K562 (cell line): ENCODE data around the gene ARHGAP15. TPM values are rescaled to one million over a fixed set of nuclear protein-coding genes. Genes with fewer than 3 reads are reported as not detected.

ENCODE experiments used
- ATAC-seq: fragments of 200-7000 bp; cut with Tn5 transposase; 3 replicates; pipeline ENCODE4 v1.9.1; 2020; ENCODE audit warnings: moderate library complexity
- BruUV-seq: library from RNA; stranded (reverse); fragments of 400-500 nt; replicated peaks from 2 replicates; lab custom pipeline; 2021; lab: Mats Ljungman, UMichigan
- CTCF ChIA-PET: fragments of 300-600 bp; formaldehyde crosslinking; extraction: SDS; loops from one replicate; lab custom pipeline; 2021; ENCODE audit warnings: low intra/inter-chr PET ratio; lab: Yijun Ruan, JAX
- POLR2A ChIA-PET: fragments of 300-600, 350-650 bp; sonication (Branson Sonifier 250); formaldehyde crosslinking; extraction: SDS; loops from one replicate; lab custom pipeline; 2021; ENCODE audit warnings: antibody characterized with exemption, inconsistent platforms; lab: Yijun Ruan, JAX
- DNase-seq, 4 experiments: peaks; one replicate each; pipeline versions ENCODE4 v3.0.0 to v3.0.0-alpha.2; 2011 to 2018; ENCODE audit warnings: low spot score in 3 of 4, mixed read lengths in 3 of 4; ENCODE audit errors: extremely low read depth in 1 of 4
- FAIRE-seq: peaks from 2 replicates; lab custom pipeline; 2011; peaks lifted over from hg19 to GRCh38; lab: Jason Lieb, UNC
- H2AFZ ChIP-seq: 2 replicates; pipeline ENCODE4 v1.6.0; 2011; ENCODE audit warnings: low read depth, low read length, control low read depth, inconsistent platforms
- H3K27ac ChIP-seq: fragments of 200-600 bp; 3 replicates; pipeline ENCODE4 v1.8.0; 2011; ENCODE audit warnings: low read depth, mild to moderate bottlenecking, control low read depth, inconsistent platforms, low read length, moderate library complexity, mixed read lengths; ENCODE audit errors: extremely low read depth
- H3K27me3 ChIP-seq, 2 experiments: fragments of 300-600 bp in 1 of 2; 2 replicates in 1 of 2; 3 replicates in 1 of 2; pipeline versions ENCODE4 v1.6.0 to v1.8.0; 2011; ENCODE audit warnings: inconsistent platforms in 2 of 2, low read length in 2 of 2, mild to moderate bottlenecking in 1 of 2, mixed read lengths in 1 of 2, moderate library complexity in 1 of 2; ENCODE audit not compliant: control insufficient read depth in 2 of 2, insufficient read depth in 2 of 2
- H3K36me3 ChIP-seq: fragments of 300-600 bp; 3 replicates; pipeline ENCODE4 v1.8.0; 2011; ENCODE audit warnings: mild to moderate bottlenecking, low read length, inconsistent platforms; ENCODE audit not compliant: control insufficient read depth, insufficient read depth
- H3K4me1 ChIP-seq, 2 experiments: fragments of 200-600 bp in 1 of 2; replicated peaks in 1 of 2; 2 replicates in 1 of 2; 3 replicates in 1 of 2; pipeline versions ENCODE4 v1.5.1 to v1.8.0; 2011; ENCODE audit warnings: inconsistent platforms in 2 of 2, low read length in 2 of 2, mild to moderate bottlenecking in 1 of 2, mixed read lengths in 1 of 2, moderate library complexity in 1 of 2; ENCODE audit not compliant: control insufficient read depth in 2 of 2, insufficient read depth in 2 of 2
- H3K4me2 ChIP-seq: 2 replicates; pipeline ENCODE4 v1.6.1; 2011; ENCODE audit warnings: low read length, control low read depth, inconsistent platforms, mixed read lengths; ENCODE audit not compliant: insufficient read depth
- H3K4me3 ChIP-seq: fragments of 200-600 bp; sonication (generic), shearing (Covaris generic); 2 replicates; pipeline ENCODE4 v1.5.1; 2016; ENCODE audit warnings: control low read depth, inconsistent platforms
- H3K79me2 ChIP-seq: fragments of 200-600 bp; 3 replicates; pipeline ENCODE4 v1.8.0; 2011; ENCODE audit warnings: low read length, inconsistent platforms; ENCODE audit not compliant: control insufficient read depth, insufficient read depth
- H3K9ac ChIP-seq, 2 experiments: 2 replicates each; pipeline versions ENCODE4 v1.6.0 to v1.6.1; 2011; ENCODE audit warnings: low read depth in 2 of 2, low read length in 2 of 2, control low read depth in 1 of 2, inconsistent platforms in 1 of 2, mild to moderate bottlenecking in 1 of 2, mixed read lengths in 1 of 2; ENCODE audit not compliant: insufficient read depth in 1 of 2
- H3K9me1 ChIP-seq: one replicate; pipeline ENCODE4 v1.6.0; 2011; ENCODE audit warnings: inconsistent platforms, mild to moderate bottlenecking, low read length, moderate library complexity; ENCODE audit not compliant: control insufficient read depth, insufficient read depth
- H3K9me3 ChIP-seq: replicated peaks from 2 replicates; pipeline ENCODE4 v1.5.1; 2011; ENCODE audit warnings: low read depth, low read length, inconsistent platforms; ENCODE audit not compliant: control insufficient read depth, insufficient read depth
- H4K20me1 ChIP-seq: replicated peaks from 2 replicates; pipeline ENCODE4 v1.6.1; 2011; ENCODE audit warnings: low read length, inconsistent platforms, mixed read lengths; ENCODE audit not compliant: control insufficient read depth, insufficient read depth
- CTBP1 ChIP-seq: fragments of 450-650 bp; IDR thresholded peaks from 2 replicates; pipeline ENCODE4 v1.6.1; 2016; ENCODE audit warnings: borderline replicate concordance
- MCM3 ChIP-seq: fragments of 450-650 bp; IDR thresholded peaks from 2 replicates; pipeline ENCODE4 v1.6.1; 2016
- MED1 ChIP-seq: sonication (generic); formaldehyde crosslinking; IDR thresholded peaks from 2 replicates; pipeline ENCODE4 v1.8.1; 2023; ENCODE audit warnings: missing genetic modification reagents, borderline replicate concordance
- RBM15 ChIP-seq: fragments of 200-400 bp; formaldehyde crosslinking; IDR thresholded peaks from 2 replicates; pipeline ENCODE4 v1.6.1; 2018; ENCODE audit warnings: mild to moderate bottlenecking, low read length, moderate library complexity; ENCODE audit not compliant: insufficient read depth
- RBM25 ChIP-seq: fragments of 200-400 bp; formaldehyde crosslinking; IDR thresholded peaks from 2 replicates; pipeline ENCODE4 v1.6.1; 2018; ENCODE audit warnings: low read length, low read depth, moderate library complexity; ENCODE audit not compliant: severe bottlenecking
- SUPT5H ChIP-seq: fragments of 450-650 bp; IDR thresholded peaks from 2 replicates; pipeline ENCODE4 v1.6.1; 2016
- ZBTB17 ChIP-seq: fragments of 450-650 bp; formaldehyde crosslinking; IDR thresholded peaks from 2 replicates; pipeline ENCODE4 v1.4.0; 2020; ENCODE audit warnings: mild to moderate bottlenecking
- WGBS: fragments of 100-300 bp; shearing (Covaris generic); methylation state at CpG from one replicate; pipeline ENCODE4 v1.1.6; 2016; ENCODE audit warnings: low coverage, mixed read lengths; ENCODE audit not compliant: insufficient coverage; ENCODE audit errors: missing lambda C conversion rate; 5-methylcytosine and 5-hydroxymethylcytosine counted together
- in situ Hi-C: fragments of 300-500 bp; cut with MboI; formaldehyde crosslinking; loops from 4 replicates; pipeline ENCODE4 v1.15.0; 2018; ENCODE audit warnings: inconsistent platforms, mixed read lengths
- intact Hi-C: fragments of 100-400 bp; cut with micrococcal nuclease; formaldehyde crosslinking; loops from 2 replicates; pipeline ENCODE4 v1.14.2; 2022
- polyA plus RNA-seq, 8 experiments: library from polyadenylated mRNA; depleted of rRNA in 4 of 8; stranded (reverse) in 5 of 8; unstranded in 3 of 8; fragments of >200 nt; fragmentation: Nextera tagmentation in 2 of 8; fragmentation: Illumina TruSeq in 1 of 8; extraction: Ambion mirVana in 2 of 8; extraction: Trizol in 1 of 8; gene quantifications; 2 replicates each; pipeline versions ENCODE4 v1.2.1 to v1.2.3, GENCODE V29; 2011 to 2014; ENCODE audit warnings: inconsistent platforms in 1 of 8, missing spikeins in 1 of 8
- total RNA-seq, 7 experiments: library from RNA; depleted of rRNA in 6 of 7; stranded (reverse); fragments of >200 nt in 6 of 7; fragmentation: Illumina TruSeq in 2 of 7; extraction: Trizol in 2 of 7; gene quantifications; 2 replicates each; pipeline versions ENCODE4 v1.2.1 to v1.2.3, GENCODE V29; 2011 to 2021; ENCODE audit warnings: low replicate concordance in 1 of 7

The ARHGAP15 gene
- total and polyA plus RNA-seq, 9 of the 15 experiments (the other 6 are each of a cell fraction or from before 2014, with no cell fraction given): 1.5 to 17.9 (median 7.9) TPM

DNA sequence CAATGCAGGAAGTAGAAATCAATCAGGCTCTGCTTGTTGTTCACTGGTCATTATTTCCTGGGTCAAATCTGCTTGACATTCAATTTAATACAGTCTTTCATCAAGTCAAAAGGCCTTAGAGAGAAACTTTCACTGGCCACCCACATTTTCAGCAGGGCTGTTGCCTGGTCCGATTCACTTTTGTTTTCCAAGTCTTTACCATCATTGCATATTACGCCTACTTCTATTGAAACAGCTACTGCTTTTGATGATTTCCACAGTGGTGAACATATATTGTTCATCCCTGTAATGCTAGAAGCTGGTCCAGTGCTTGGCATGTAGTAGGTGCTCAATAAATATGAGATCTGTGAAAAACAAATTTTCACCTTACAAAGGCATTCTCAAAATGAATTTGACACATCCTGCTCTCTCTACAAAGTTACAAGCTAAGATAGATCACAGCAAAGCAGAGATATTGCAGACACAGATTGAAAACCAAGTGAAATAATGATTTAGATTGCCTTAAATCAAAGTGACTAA is 600.1 kb downstream of the ARHGAP15 start:
- Histone ChIP-seq H3K9me3 (no peaks in the 10 kb centered on the region), H3K79me2 (no peaks in the 10 kb centered on the region), H3K36me3 (no peaks in the 10 kb centered on the region)
- intact Hi-C loops: no loop called here
- CTCF ChIA-PET: no interaction called here
- no TSS peak for BruUV-seq
- 48% methylated on average over 2 of the region's 2 CpGs for WGBS
- TF ChIP-seq MED1 (no peak), SUPT5H (no peak), RBM25 (peak; percentile 35)
- TF ChIP-seq, all 486 proteins: peak for 1
- Histone ChIP-seq H2AFZ (no peak overlapping the region), H3K9ac (no peak overlapping the region), H3K4me1 (no peaks in the 10 kb centered on the region; a peak in 1 of 5 replicates), H4K20me1 (no peaks in the 10 kb centered on the region), H3K4me3 (no peak overlapping the region), H3K27me3 (no peaks in the 10 kb centered on the region), H3K9me1 (no peaks in the 10 kb centered on the region), H3K27ac (no peak overlapping the region), H3K4me2 (no peak overlapping the region)
- no peak for DNase-seq
- POLR2A ChIA-PET: no interaction called here
- no peak for ATAC-seq
- in situ Hi-C loops: no loop called here
- no peak for FAIRE-seq

DNA sequence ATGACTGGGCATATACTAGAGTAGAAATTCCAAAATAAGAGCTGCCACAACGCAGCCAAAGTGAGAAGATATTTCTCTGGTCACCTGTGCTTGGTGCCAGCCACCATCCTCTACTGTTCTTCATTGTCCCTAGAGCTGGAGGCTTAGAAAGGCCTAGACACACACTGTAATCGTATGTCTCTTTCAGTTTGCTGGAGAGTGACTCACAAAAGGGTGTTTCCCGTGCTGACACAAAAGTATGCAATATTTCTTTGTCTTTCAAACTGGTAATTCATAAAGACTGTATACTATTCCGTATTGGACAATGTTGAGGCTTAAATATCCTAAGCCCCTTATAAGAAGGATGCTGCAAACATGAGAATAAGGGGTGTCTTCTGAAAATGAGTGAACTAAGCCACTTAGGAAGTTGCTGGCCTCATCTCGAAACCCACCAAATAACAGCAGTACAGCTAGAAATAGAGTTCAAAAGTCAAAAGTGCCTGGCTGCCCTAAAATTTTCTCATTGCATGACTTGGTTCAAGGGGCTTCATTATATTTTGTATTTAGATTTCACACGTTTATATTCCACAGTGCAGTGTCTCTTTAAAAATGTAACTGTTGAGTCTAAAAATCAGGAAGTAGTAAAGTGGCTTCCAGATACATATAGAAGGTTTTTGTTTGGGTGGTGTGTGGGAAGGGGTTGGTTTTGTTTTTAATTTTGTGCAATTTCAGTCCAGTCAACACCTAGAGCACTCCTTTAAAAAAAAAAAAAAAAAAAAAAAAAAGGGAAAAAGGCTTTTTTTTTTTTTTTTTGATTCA is 601.1 kb downstream of the ARHGAP15 start:
- in situ Hi-C loops (no loop called here), intact Hi-C loops (no loop called here)
- POLR2A ChIA-PET: interaction anchor here (0.6 kb wide), 1 partner anchor 768 kb away, joined by 3 read pairs; no protein-coding TSS in a partner anchor
- Histone ChIP-seq H3K9me3 (no peaks in the 10 kb centered on the region), H3K27me3 (no peaks in the 10 kb centered on the region), H3K4me2 (no peak overlapping the region), H3K79me2 (no peaks in the 10 kb centered on the region), H2AFZ (peak overlapping the region; percentile 84), H3K9ac (no peak overlapping the region), H4K20me1 (no peaks in the 10 kb centered on the region), H3K4me1 (no peaks in the 10 kb centered on the region; a peak in 1 of 5 replicates), H3K4me3 (no peak overlapping the region), H3K9me1 (no peaks in the 10 kb centered on the region), H3K27ac (no peak overlapping the region), H3K36me3 (no peaks in the 10 kb centered on the region)
- peak; percentile 65 for ATAC-seq
- FAIRE-seq: peak; percentile 23
- no TSS peak for BruUV-seq
- WGBS: 11% methylated on average over 6 of the region's 6 CpGs
- peak in 1 of 4 experiments; percentile 14 for DNase-seq
- CTCF ChIA-PET: no interaction called here
- TF ChIP-seq RBM15 (no peak), ZBTB17 (CRISPR knock-in tag) (no peak), MCM3 (no peak), CTBP1 (no peak)
